GM21717 (cell line): ENCODE measurements around the gene KCNJ12.
"Not testable (repeated sequence)": the region's sequence is repeated elsewhere in the genome, so short reads cannot be mapped to it uniquely, and the experiment has no call there.

Experiments used
- ATAC-seq: cut with Tn5 transposase; IDR thresholded peaks from one replicate; pipeline ENCODE4 v1.9.1; 2021; ENCODE audit warnings: mild to moderate bottlenecking, moderate library complexity; ENCODE audit not compliant: unreplicated experiment

The KCNJ12 gene

GRCh38 chr17:21436883-21437836 lies 61.0 kb downstream of the KCNJ12 start:
- not testable (repeated sequence) for ATAC-seq

DNA sequence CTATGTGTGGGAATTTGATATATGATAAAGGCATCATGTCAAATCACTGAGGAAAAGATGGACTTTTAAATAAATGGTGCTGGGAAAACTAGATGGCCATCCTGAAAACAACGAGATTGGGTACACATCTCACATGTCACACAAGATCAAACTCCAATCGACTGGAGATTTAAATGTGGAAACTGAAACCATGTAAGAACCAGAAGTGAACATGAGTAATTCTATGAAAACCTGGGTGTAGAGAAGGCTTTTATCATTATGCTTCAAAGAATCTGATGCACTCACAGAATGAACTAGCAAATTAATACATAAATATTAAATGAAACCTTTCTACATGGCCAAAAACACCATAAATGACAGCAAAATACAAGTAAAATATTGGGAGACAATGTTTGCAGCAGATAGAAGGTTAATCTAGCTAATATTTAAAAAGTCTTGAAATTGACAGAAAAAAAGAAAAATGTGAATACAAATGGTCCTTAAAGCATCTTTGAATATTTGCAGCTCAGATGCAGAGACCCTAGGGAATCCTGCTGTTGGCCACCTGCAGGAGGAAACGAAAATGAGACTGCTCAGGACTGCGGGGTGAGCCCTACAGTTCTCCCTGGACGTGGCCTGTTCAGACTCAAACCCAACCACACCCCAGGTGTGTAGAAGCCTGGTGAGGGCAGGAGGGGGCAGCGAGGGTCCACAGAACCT lies 62.3 kb downstream of the KCNJ12 start:
- ATAC-seq, result not testable (repeated sequence)

- ATAC-seq, result not testable (repeated sequence)
Observed at GRCh38 chr17:21439015-21439336, 62.8 kb downstream of the KCNJ12 start.

DNA sequence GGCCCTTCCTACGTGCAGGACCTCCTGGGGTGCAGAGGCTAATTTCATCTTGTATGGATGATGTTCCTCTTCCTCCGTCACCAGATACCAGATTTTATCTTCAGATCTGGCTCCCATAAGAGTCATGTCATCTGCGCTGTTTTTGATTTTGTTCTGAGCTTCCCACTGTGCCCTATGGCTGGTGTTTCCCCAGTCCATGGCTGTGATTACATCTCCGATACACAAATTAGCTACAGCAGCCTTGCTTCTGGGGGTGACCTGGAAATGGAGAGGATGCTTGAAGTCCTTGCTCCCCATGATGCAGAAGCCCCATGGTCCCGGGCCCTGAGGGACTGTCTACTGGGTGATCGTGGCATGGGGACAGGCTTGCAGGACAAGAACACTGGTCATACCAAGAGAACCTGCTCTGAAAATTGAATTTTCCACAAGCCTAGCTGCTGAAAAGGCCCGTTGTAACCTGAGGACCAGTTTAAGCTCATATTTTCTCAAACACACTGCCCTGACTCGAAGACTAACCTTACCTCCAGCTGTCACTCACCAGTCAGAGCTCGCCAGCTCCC lies 69.0 kb downstream of the KCNJ12 start:
- ATAC-seq, result no peak

- not testable (repeated sequence) for ATAC-seq
Observed at GRCh38 chr17:21447552-21447951, 71.4 kb downstream of the KCNJ12 start.

- ATAC-seq, result not testable (repeated sequence)
Observed at GRCh38 chr17:21449891-21450290, 73.7 kb downstream of the KCNJ12 start.

- no peak for ATAC-seq
Observed at GRCh38 chr17:21451975-21452374, 75.8 kb downstream of the KCNJ12 start.

DNA sequence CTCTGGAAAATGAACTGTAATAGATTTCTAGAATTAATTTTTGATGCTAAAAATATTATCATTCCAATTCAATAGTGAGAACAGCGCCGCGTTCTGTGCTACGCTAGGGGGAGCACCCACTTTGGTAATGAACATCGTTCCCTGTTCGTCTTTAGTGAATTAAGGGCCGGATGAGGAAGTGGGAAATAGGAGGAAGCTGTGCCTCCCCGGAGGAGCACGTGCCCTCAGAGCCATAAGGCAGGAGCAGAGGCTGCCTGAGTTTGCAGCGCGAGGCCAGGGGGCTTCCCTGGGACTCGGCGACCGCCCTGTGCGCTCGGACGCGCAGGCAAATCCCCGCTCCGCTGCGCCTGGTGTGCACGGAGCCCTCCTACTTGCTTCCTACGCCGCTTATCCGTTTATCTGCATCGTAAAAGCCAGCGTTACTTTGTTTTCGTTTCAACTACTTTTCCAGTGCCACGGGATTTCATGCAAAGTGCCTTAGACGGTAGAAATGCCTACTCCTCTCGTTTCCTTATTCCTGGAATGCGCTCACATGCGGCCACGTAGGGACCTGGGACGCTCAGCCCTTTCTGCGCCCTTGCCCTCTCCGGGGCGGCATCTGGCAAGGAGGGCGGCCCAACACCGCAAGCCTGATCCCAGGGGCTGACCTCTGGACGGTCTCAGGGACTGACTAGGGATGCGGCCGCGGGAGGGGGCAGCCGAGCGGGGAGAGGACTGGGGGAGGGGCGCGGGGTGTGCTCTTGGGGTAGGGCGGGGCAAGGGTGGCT lies 76.4 kb downstream of the KCNJ12 start:
- no peak for ATAC-seq

GRCh38 chr17:21453144-21453898 lies 77.2 kb downstream of the KCNJ12 start:
- no peak for ATAC-seq

DNA sequence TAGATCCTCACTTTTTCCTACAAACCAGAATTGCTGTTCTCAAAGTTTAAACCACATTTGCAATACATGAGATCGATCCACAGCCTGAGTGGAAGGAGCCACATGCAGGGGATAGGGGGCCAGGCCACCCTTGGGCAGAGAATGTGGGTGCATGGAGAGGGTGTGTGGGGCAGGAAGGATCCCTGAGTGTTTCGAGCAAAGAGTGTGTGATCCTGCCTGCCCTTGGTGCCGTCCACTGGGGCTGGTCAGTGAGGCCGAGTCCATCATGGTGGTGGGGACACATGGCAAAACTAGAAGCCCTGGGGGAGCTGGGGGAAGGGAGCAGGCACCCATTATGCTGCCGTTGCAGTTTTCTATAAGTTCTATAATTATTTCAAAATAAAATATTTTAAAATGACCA lies 77.8 kb downstream of the KCNJ12 start:
- ATAC-seq, result not testable (repeated sequence)

GRCh38 chr17:21454441-21454840 lies 78.3 kb downstream of the KCNJ12 start:
- no peak for ATAC-seq

DNA sequence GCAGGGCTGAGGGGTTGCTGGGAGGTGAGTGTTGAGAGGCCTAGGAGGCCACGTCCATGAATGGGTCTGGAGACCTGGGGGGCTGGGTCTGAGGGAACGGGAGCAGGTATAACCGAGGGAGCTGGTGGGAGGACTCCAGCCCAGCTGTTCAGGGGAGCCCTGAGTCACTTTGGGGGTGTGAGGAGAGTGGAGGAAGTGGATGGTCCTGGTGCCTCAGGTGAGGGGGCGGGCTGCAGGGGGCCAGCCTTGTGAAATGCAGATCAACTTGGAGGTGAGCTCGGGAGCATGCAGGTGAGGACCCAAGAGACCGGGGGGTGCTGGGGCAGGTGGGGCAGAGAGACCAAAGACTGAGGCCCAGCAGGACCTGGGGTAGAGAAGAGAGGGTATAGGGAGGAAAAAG lies 79.6 kb downstream of the KCNJ12 start:
- no peak for ATAC-seq

GRCh38 chr17:21456449-21456848 lies 80.3 kb downstream of the KCNJ12 start:
- ATAC-seq, result not testable (repeated sequence)

DNA sequence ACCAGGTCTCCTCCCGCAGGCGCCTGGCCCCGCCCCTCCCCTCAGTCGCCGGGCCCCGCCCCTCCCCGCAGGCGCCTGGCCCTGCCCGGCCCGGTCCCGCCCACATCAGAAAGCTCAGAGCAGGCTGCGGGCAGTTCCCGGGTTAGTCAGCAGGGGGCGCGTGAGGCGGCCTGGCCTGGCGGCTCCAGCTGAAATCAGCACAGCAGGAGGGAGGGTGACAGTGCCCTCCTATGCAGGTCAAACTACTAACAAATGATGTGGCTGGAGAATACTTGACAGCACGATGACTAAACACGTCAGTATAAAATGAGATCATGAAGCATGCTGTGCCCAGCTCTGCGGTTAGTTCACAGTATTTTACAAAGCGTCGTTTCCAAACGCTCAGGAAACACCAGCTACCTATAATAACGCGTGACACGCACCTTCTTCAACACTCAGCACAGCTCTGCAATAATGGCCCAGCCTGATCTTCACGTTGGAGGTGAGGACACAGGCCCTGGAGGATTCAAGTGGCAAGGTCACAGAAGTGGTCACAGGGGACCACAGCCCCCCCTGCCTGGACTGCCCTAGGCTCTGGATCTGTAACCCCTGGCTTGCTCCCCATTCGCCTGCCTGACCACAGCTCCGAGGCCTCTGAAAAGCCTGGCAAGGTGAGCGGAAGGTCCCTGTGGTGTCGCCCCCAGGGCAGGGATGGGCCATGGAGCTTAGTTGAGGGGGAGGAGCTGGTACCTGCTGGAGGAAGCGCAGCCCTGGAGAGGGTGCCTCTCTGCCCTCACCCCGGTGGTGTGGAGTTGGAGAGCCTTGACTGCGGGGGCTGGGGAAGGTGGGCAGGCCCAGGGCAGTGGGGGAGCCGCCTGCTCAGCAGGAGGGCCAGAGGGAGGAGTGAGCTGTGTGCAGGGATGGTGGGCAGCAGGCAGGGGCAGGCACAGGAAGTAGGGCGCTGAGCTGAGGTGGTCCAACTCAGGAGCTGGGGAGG lies 81.2 kb downstream of the KCNJ12 start:
- peak; percentile 83 for ATAC-seq

DNA sequence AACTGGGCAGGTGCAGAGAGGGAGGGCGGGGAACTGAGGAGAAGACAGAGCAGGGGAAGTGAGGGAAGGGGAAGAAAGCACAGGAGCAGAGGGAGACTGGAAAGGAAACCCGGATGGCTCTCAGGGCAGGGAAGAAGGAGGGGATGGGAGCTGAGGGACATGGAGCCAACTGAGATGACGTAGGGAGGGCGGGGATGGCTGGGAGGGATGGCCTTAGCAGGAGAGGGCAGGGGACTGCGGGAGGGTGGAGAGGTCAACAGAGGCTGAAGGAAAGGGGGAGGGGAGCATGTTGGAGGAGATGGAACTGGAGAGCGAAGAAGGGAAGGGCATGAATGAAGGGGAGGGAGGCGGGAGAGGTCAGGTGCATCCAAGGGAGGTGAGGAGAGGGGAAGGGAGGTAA lies 81.9 kb downstream of the KCNJ12 start:
- ATAC-seq, result no peak

DNA sequence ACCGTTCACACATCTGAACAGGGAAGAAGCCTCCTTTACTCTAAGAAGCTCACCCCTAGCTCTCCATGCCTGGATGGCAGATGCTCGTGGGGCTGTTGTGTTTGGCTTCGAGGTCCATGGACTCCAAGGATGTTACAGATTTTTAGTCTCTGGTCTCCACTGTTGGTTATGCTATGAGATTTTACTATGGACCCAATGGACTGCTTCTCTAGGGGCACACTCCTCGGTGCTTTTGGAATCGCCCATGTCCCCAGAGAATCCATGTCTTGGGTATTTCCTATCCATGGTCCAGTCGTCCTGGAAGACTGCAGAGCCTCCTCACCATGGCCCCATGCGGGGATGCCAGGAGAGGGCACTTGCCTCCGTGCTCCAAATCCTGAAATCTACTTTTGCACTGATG lies 83.4 kb downstream of the KCNJ12 start:
- no peak for ATAC-seq

DNA sequence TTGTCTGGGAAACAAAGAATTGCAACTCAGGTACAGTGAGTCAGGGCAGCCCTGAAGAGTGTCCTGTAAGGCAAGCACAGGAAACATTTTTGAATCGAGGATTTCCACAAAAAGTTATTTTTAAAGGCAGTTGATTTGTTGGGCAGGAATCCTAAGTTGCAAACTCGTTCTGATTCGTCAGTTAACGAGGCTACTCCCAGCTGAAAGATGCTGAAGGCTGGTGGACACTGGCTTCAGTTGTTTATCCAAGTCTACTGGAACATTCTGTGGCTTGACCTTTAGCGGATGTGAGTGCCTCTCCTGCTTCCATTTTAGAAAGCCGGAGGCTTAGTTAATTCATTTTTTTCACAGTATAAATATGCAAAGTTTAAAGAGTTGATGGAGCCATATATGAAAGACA lies 84.2 kb downstream of the KCNJ12 start:
- ATAC-seq, result no peak

- no peak for ATAC-seq
Observed at GRCh38 chr17:21462237-21462636, 86.1 kb downstream of the KCNJ12 start.

DNA sequence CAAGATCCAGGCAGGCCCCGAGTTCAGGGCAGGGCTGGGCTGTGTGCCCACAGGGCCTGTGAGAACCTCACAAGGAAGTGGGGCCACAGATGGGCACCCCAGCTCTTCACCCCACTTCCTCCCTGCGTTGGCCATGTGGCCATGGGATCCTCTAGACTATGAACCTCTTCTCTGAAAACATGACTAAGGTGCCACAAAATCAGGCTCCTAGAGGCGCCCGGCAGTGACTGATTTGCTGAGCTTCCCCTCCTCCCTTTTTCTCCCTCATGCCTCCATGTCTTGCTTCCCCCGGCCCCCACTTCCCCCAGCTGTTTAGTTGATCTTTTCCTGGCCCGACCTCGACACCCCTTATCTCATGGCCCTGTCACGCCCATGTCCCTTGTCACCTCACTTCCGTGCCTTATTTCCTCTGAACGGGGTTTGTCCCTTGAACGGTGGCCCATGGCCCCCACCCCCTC lies 87.1 kb downstream of the KCNJ12 start:
- ATAC-seq, result no peak
